HEK293 (cell line): ENCODE measurements around the gene ZC3H10.

Experiments used
- KLF16 ChIP-seq: fragments of 450-650 bp; formaldehyde crosslinking; IDR thresholded peaks from 2 replicates; pipeline ENCODE4 v1.5.1; 2017; ENCODE audit warnings: missing biosample characterization, missing genetic modification characterization
- PRDM4 ChIP-seq: fragments of 450-650 bp; formaldehyde crosslinking; IDR thresholded peaks from 2 replicates; pipeline ENCODE4 v1.5.1; 2017; ENCODE audit warnings: missing biosample characterization, missing genetic modification characterization
- RBAK ChIP-seq: fragments of 450-650 bp; formaldehyde crosslinking; IDR thresholded peaks from 2 replicates; pipeline ENCODE4 v1.5.1; 2016; ENCODE audit warnings: missing biosample characterization, missing genetic modification characterization
- REPIN1 ChIP-seq: fragments of 450-650 bp; formaldehyde crosslinking; IDR thresholded peaks from 2 replicates; pipeline ENCODE4 v1.5.1; 2017; ENCODE audit warnings: missing biosample characterization, missing genetic modification characterization, low read depth
- SALL2 ChIP-seq: fragments of 450-650 bp; formaldehyde crosslinking; IDR thresholded peaks from 2 replicates; pipeline ENCODE4 v1.5.0; 2017; ENCODE audit warnings: missing biosample characterization, mild to moderate bottlenecking, missing genetic modification characterization, borderline replicate concordance
- SCRT1 ChIP-seq: fragments of 450-650 bp; formaldehyde crosslinking; IDR thresholded peaks from 2 replicates; pipeline ENCODE4 v1.5.1; 2016; ENCODE audit warnings: missing biosample characterization, missing genetic modification characterization, borderline replicate concordance
- SP3 ChIP-seq: fragments of 450-650 bp; formaldehyde crosslinking; IDR thresholded peaks from 2 replicates; pipeline ENCODE4 v1.5.1; 2016; ENCODE audit warnings: missing biosample characterization, missing genetic modification characterization
- TSHZ1 ChIP-seq: fragments of 450-650 bp; formaldehyde crosslinking; IDR thresholded peaks from 2 replicates; pipeline ENCODE4 v1.5.1; 2016; ENCODE audit warnings: missing biosample characterization, missing genetic modification characterization, borderline replicate concordance
- ZBTB10 ChIP-seq: fragments of 450-650 bp; formaldehyde crosslinking; IDR thresholded peaks from 2 replicates; pipeline ENCODE4 v1.5.1; 2016; ENCODE audit warnings: missing biosample characterization, missing genetic modification characterization
- ZBTB44 ChIP-seq: fragments of 450-650 bp; IDR thresholded peaks from 2 replicates; pipeline ENCODE4 v1.5.1; 2018; ENCODE audit warnings: missing biosample characterization, mild to moderate bottlenecking, missing genetic modification characterization
- ZBTB49 ChIP-seq: fragments of 450-650 bp; formaldehyde crosslinking; IDR thresholded peaks from 2 replicates; pipeline ENCODE4 v1.5.1; 2016; ENCODE audit warnings: missing biosample characterization, missing genetic modification characterization, low read depth
- ZBTB8A ChIP-seq: fragments of 450-650 bp; formaldehyde crosslinking; IDR thresholded peaks from 2 replicates; pipeline ENCODE4 v1.5.1; 2016; ENCODE audit warnings: missing biosample characterization, missing genetic modification characterization
- ZNF146 ChIP-seq: fragments of 450-650 bp; formaldehyde crosslinking; IDR thresholded peaks from 2 replicates; pipeline ENCODE4 v1.5.1; 2016; ENCODE audit warnings: missing biosample characterization, missing genetic modification characterization
- ZNF169 ChIP-seq: fragments of 450-650 bp; formaldehyde crosslinking; IDR thresholded peaks from 2 replicates; pipeline ENCODE4 v1.5.1; 2016; ENCODE audit warnings: missing biosample characterization, missing genetic modification characterization
- ZNF19 ChIP-seq: fragments of 450-650 bp; formaldehyde crosslinking; IDR thresholded peaks from 2 replicates; pipeline ENCODE4; 2016; ENCODE audit warnings: missing biosample characterization, missing genetic modification characterization, low read depth
- ZNF202 ChIP-seq: fragments of 450-650 bp; formaldehyde crosslinking; IDR thresholded peaks from 2 replicates; pipeline ENCODE4 v1.5.1; 2016; ENCODE audit warnings: missing biosample characterization, missing genetic modification characterization, borderline replicate concordance
- ZNF391 ChIP-seq: fragments of 450-650 bp; formaldehyde crosslinking; IDR thresholded peaks from 2 replicates; pipeline ENCODE4 v1.5.1; 2016; ENCODE audit warnings: low read depth, missing biosample characterization, missing genetic modification characterization, borderline replicate concordance
- ZNF513 ChIP-seq: fragments of 450-650 bp; IDR thresholded peaks from 2 replicates; pipeline ENCODE4 v1.5.1; 2018; ENCODE audit warnings: missing biosample characterization, missing genetic modification characterization
- ZNF529 ChIP-seq: fragments of 450-650 bp; formaldehyde crosslinking; IDR thresholded peaks from 2 replicates; pipeline ENCODE4 v1.5.1; 2017; ENCODE audit warnings: missing genetic modification characterization, missing biosample characterization; ENCODE audit not compliant: insufficient replicate concordance
- ZNF707 ChIP-seq: fragments of 450-650 bp; formaldehyde crosslinking; IDR thresholded peaks from 2 replicates; pipeline ENCODE4 v1.5.1; 2016; ENCODE audit warnings: missing biosample characterization, missing genetic modification characterization
- ZNF76 ChIP-seq: fragments of 450-650 bp; formaldehyde crosslinking; IDR thresholded peaks from 2 replicates; pipeline ENCODE4; 2016; ENCODE audit warnings: low read depth, missing biosample characterization, missing genetic modification characterization, borderline replicate concordance
- ZNF785 ChIP-seq: fragments of 450-650 bp; formaldehyde crosslinking; IDR thresholded peaks from 2 replicates; pipeline ENCODE4 v1.5.1; 2016; ENCODE audit warnings: missing biosample characterization, missing genetic modification characterization

Gene ZC3H10

GRCh38 chr12:56117778-56118687 lies at the start of gene ZC3H10 (continued):
- TF ChIP-seq ZBTB44 (tag by site-specific recombination) (peak; percentile 22; the same call in 1 of the 2 replicates), ZNF391 (tag by site-specific recombination) (peak; percentile 80; the same call in 1 of the 2 replicates), ZNF513 (tag by site-specific recombination) (peak; percentile 10; the same call in 1 of the 2 replicates), ZNF19 (tag by site-specific recombination) (no peak), ZNF707 (tag by site-specific recombination) (no peak), PRDM4 (tag by site-specific recombination) (peak; percentile 13; the same call in 1 of the 2 replicates), ZNF146 (tag by site-specific recombination) (0 out of 2 replicates have a peak, but pooled peaks have one; percentile 8), TSHZ1 (tag by site-specific recombination) (peak; percentile 36; the same call in 1 of the 2 replicates), ZBTB8A (tag by site-specific recombination) (peak; percentile 76), KLF16 (tag by site-specific recombination) (peak; percentile 90), SCRT1 (tag by site-specific recombination) (no peak; the same call in 1 of the 2 replicates), ZBTB10 (tag by site-specific recombination) (peak; percentile 93), RBAK (tag by site-specific recombination) (no peak), SALL2 (tag by site-specific recombination) (no peak), ZNF529 (tag by site-specific recombination) (no peak), ZNF785 (no peak), ZNF202 (tag by site-specific recombination) (no peak), REPIN1 (tag by site-specific recombination) (no peak), SP3 (peak; percentile 98), ZNF76 (tag by site-specific recombination) (peak; percentile 97), ZNF169 (tag by site-specific recombination) (no peak), ZBTB49 (tag by site-specific recombination) (no peak)
